NT2/D1 (cell line): ENCODE results near the gene NLRC5.
"Not testable (repeated sequence)": the region's sequence is repeated elsewhere in the genome, so short reads cannot be mapped to it uniquely, and the experiment has no call there.

Experiments
- DNase-seq: peaks from one replicate; pipeline ENCODE4 v3.0.0-alpha.2; 2011; ENCODE audit warnings: low read depth, low spot score
- H3K27me3 ChIP-seq: 2 replicates; pipeline ENCODE4 v1.6.0; 2011; ENCODE audit warnings: mild to moderate bottlenecking; ENCODE audit not compliant: insufficient read length, insufficient read depth
- H3K36me3 ChIP-seq: 2 replicates; pipeline ENCODE4 v1.6.1; 2011; ENCODE audit warnings: mild to moderate bottlenecking, low read length, mixed read lengths; ENCODE audit not compliant: insufficient read depth, insufficient read length
- H3K4me1 ChIP-seq: 2 replicates; pipeline ENCODE4 v1.5.1; 2011; ENCODE audit not compliant: insufficient read depth, insufficient read length
- H3K4me3 ChIP-seq: 2 replicates; pipeline ENCODE4 v1.5.1; 2011; ENCODE audit warnings: low read depth; ENCODE audit not compliant: insufficient read length
- H3K9ac ChIP-seq: 2 replicates; pipeline ENCODE4 v1.6.0; 2011; ENCODE audit warnings: low read depth; ENCODE audit not compliant: insufficient read length
- H3K9me3 ChIP-seq: 2 replicates; pipeline ENCODE4 v1.5.1; 2011; ENCODE audit warnings: mild to moderate bottlenecking, low read length; ENCODE audit not compliant: insufficient read depth
- SUZ12 ChIP-seq: IDR thresholded peaks from 2 replicates; pipeline ENCODE4 v1.6.1; 2011; ENCODE audit not compliant: insufficient read length, insufficient read depth; ENCODE audit errors: extremely low read depth
- YY1 ChIP-seq: IDR thresholded peaks from 2 replicates; pipeline ENCODE4 v1.6.1; 2011; ENCODE audit not compliant: insufficient read length, insufficient read depth
- ZNF274 ChIP-seq: IDR thresholded peaks from 2 replicates; pipeline ENCODE4 v1.6.1; 2011; ENCODE audit warnings: mild to moderate bottlenecking, low read depth, low read length

NLRC5 gene

DNA sequence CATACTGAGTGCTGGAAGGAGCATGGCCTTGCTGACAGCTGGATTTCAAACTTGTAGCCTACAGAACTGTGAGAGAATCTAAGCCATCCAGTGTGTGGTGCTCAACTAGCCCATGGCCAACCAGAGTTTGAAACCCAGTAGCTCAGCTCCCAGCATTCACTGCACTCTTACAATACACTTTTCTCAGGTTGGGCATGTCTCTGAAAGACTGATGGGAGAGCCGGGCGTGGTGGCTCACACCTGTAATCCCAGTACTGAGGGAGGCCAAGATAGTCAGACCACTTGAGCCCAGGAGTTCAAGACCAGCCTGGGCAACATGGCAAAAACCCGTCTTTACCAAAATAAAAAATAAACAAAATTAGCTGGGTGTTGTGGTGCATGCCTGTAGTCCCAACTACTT is 106.8 kb downstream of the NLRC5 start:
- H3K27me3 ChIP-seq: no peaks in the 10 kb centered on the region
- TF ChIP-seq ZNF274 (no peak), SUZ12 (no peak), YY1 (no peak)
- no peak for DNase-seq

DNA sequence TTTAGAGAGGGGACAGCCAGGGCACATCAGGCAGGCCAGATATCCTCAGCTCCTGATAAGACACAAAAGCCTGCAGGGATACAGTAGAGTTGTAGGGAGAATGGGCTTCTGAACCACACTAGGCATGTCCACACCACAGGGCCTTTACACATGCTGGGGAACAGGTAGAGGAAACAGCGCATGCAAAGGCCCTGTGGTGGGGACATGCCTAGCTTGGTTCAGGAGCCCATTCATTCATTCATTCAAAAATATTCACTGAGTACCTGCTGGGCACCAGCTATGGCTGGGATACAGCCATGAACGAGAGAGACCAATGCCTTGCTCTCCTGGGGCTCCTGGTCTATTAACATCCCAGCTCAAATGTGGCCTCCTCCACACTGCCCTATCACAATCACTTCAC is 107.4 kb downstream of the NLRC5 start:
- peaks cover 25% of the 10 kb centered on the region for H3K36me3 ChIP-seq
- DNase-seq: no peak
- H3K9me3 ChIP-seq: no peaks in the 10 kb centered on the region

More for the DNA sequence above, 106.8 kb downstream of the NLRC5 start:
- Histone ChIP-seq H3K4me1 (peaks cover 26% of the 10 kb centered on the region), H3K4me3 (no peak overlapping the region), H3K36me3 (peaks cover 25% of the 10 kb centered on the region), H3K9me3 (no peaks in the 10 kb centered on the region), H3K9ac (no peak overlapping the region)

DNA sequence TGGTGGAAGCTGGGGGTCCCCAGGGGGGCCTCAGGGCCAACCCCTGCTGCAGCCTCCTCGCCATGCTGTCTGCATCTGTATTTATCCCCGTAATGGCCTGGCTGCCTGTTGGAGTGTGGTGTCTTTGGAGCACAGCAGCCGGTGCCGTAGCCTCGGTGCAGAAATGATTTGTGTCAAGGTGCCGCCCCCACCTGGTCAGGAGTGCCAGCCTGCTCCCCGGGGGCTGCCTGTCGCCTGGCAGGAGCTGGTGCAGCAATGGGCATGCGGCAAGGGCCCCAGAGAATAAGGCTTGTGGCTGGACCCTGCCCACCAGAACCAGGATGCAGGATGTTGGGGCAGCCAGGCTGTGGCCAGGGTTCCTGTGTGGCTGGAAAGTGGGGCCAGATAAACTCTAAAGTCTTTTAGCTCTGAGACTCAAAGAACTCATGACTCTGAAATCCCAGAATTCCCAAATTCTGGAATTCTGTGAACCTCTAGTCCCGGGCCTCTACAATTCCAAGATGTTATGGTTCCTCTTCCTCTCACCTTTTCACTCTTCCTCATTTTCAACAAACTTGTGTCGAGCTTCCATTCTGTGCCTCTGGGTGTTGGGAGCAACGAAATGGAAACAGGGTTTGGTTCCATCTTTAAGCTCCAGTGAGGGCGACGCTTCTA is 109.0 kb downstream of the NLRC5 start:
- TF ChIP-seq YY1 (no peak), SUZ12 (no peak), ZNF274 (no peak)
- Histone ChIP-seq H3K4me1 (peaks cover 28% of the 10 kb centered on the region), H3K36me3 (peaks cover 25% of the 10 kb centered on the region), H3K9ac (no peak overlapping the region), H3K27me3 (no peaks in the 10 kb centered on the region), H3K9me3 (no peaks in the 10 kb centered on the region), H3K4me3 (no peak overlapping the region)
- DNase-seq: no peak

More for the DNA sequence above, 107.4 kb downstream of the NLRC5 start:
- H3K27me3 ChIP-seq: no peaks in the 10 kb centered on the region
- H3K9ac ChIP-seq: no peak overlapping the region
- peaks cover 26% of the 10 kb centered on the region for H3K4me1 ChIP-seq
- no peak overlapping the region for H3K4me3 ChIP-seq
- TF ChIP-seq ZNF274: no peak
- TF ChIP-seq SUZ12: no peak
- TF ChIP-seq YY1: no peak

DNA sequence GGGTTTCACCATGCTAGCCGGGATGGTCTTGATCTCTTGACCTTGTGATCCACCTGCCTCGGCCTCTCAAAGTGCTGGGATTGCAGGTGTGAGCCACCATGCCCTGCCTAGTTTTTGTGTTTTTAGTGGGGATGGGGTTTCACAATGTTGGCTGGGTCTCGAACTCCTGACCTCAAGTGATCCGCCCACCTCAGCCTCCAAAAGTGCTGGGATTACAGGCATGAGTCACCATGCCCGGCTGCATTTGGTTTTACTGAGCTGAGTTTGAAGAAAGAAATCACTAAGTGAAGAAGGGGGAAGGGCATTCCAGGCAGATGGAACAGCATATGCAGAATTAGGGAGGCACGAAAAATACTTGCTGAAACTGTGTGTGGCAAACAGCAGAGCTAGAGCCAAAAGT is 110.6 kb downstream of the NLRC5 start:
- Histone ChIP-seq H3K4me1 (peaks cover 27% of the 10 kb centered on the region), H3K36me3 (peaks cover 17% of the 10 kb centered on the region)
- H3K4me3 ChIP-seq, DNase-seq, H3K9me3 ChIP-seq, H3K9ac ChIP-seq, H3K27me3 ChIP-seq: not testable (repeated sequence)

DNA sequence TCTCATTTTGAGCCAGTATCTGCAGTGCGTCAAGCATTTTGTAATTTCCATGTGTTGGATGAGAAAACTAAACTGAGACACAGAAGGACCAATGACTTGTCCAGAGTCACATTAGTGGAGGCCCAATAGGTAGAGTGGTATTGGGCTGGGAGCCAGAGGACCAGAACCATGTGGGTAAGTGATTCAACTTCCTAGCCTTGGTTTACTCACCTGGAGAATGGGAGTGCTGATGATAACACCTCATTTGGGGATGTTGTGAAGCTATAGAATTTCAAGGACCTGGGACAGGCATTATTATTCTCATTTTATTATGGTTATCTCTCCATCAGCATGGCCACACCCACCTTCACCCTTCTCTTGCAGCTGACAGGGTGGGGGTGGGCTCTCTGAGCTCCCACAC is 111.1 kb downstream of the NLRC5 start:
- H3K27me3 ChIP-seq: no peaks in the 10 kb centered on the region
- H3K9me3 ChIP-seq: no peaks in the 10 kb centered on the region
- peaks cover 15% of the 10 kb centered on the region for H3K36me3 ChIP-seq
- DNase-seq: no peak
- TF ChIP-seq SUZ12: no peak
- TF ChIP-seq YY1: no peak
- TF ChIP-seq ZNF274: no peak
- H3K4me1 ChIP-seq: peaks cover 29% of the 10 kb centered on the region
- H3K9ac ChIP-seq: no peak overlapping the region
- H3K4me3 ChIP-seq: no peak overlapping the region

DNA sequence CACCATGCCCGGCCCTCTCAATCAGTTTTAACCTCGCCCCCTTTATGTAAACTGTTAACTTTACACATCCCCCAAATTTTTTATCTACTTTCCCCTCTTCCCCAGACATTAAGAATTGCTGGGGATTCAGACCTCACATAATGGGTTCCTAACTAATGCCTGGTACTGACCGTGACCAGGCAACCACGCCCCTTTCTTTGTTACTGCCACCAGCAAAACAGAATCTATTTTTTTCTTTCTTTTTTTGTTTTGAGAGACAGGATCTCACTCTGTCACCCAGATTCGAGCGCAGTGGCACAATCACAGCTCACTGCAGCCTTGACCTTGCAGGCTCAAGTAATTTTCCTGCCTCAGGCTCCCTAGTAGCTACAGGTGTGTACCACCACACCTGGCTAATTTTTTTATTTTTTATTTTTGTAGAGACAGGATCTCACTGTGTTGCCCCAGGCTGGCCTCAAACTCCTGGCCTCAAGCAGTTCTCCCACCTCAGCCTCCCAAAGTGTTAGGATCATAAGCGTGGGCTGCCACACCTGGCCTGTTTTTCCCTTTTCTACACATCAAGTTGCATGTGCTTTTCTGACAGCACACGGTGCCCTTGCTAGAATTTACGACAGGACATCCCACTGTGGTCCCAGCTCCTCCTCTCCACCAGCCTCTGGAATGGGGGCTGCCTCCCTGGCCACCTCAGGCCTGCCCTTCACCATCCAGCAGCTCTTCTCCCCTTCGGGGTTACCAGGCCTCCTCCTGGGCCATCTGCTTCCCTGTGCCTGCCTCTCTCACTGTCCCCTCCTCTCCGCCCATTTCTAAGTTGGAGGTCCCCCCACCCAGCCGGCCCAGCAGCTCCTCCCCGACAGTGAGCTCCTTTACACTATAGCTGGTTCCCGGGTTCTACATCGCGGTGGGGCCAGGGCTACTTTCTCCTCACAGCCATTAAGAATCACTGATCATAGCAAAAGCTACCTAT is 113.8 kb downstream of the NLRC5 start:
- H3K4me3 ChIP-seq: no peak overlapping the region
- TF ChIP-seq ZNF274 (no peak), YY1 (no peak), SUZ12 (no peak)
- H3K9me3 ChIP-seq: no peaks in the 10 kb centered on the region
- no peak for DNase-seq
- H3K9ac ChIP-seq: peak overlapping the region; percentile 61
- peaks cover 9% of the 10 kb centered on the region for H3K36me3 ChIP-seq
- peaks cover 39% of the 10 kb centered on the region for H3K4me1 ChIP-seq
- H3K27me3 ChIP-seq: no peaks in the 10 kb centered on the region

DNA sequence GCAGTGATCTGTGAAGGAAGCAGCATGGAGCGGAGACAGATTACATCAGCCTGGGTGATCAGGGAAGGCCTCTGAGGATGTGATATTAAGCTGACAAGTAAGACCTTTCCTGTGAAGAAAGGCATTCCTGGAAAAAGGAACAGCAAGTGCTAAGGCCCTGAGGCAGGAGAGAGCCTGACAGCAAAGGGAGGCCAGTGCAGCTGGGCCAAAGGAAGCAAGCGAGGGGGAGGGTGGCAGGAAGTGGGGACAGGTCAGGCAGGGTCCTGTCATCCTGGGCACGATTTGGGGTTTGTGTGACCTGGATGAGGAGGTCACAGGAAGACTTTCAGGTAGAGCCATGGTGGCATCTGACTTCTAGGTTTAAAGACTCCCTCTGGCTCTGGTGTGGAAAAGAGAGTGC is 115.3 kb downstream of the NLRC5 start:
- Histone ChIP-seq H3K4me1 (peaks cover 38% of the 10 kb centered on the region), H3K9me3 (no peaks in the 10 kb centered on the region), H3K4me3 (no peak overlapping the region), H3K36me3 (peaks cover 9% of the 10 kb centered on the region), H3K9ac (no peak overlapping the region), H3K27me3 (no peaks in the 10 kb centered on the region)
- TF ChIP-seq SUZ12 (no peak), YY1 (no peak), ZNF274 (no peak)
- DNase-seq: no peak
